Kidney epithelial cell (primary cell): ENCODE results near the gene DENND5B. TPM values are rescaled to one million over a fixed set of nuclear protein-coding genes. Genes with fewer than 3 reads are reported as not detected.
A peak's percentile ranks its signal among the peaks of the same experiment; 100 is the strongest.

ENCODE experiments used
- DNase-seq: peaks from one replicate; pipeline ENCODE4 v3.0.0-alpha.2; 2010; ENCODE audit warnings: low read depth
- H3K27me3 ChIP-seq: 2 replicates; pipeline ENCODE4 v1.6.0; 2011; ENCODE audit warnings: low read length; ENCODE audit not compliant: control insufficient read depth, insufficient read depth
- H3K36me3 ChIP-seq: 2 replicates; pipeline ENCODE4 v1.5.1; 2011; ENCODE audit warnings: low read length; ENCODE audit not compliant: control insufficient read depth, insufficient read depth
- H3K4me3 ChIP-seq: 2 replicates; pipeline ENCODE4 v1.5.1; 2011; ENCODE audit warnings: low read depth, mild to moderate bottlenecking, control low read depth, low read length
- CTCF ChIP-seq: IDR thresholded peaks from 2 replicates; pipeline ENCODE4 v1.5.1; 2011; ENCODE audit warnings: mild to moderate bottlenecking, moderate library complexity, low read length, control low read depth, inconsistent platforms; ENCODE audit not compliant: insufficient read depth, poor library complexity, severe bottlenecking
- total RNA-seq: library from RNA; depleted of rRNA; stranded (reverse); fragments of >200 nt; gene quantifications from 2 replicates; pipeline ENCODE4 v1.2.3, GENCODE V29; 2015

DENND5B gene
- total RNA-seq, 1 donor from 2014 or later: 7.6 TPM

- no peaks in the 10 kb centered on the region for H3K36me3 ChIP-seq
- H3K4me3 ChIP-seq: no peak overlapping the region
- no peak for TF ChIP-seq CTCF
- no peak for DNase-seq
- no peaks in the 10 kb centered on the region for H3K27me3 ChIP-seq
Measured at GRCh38 chr12:31494455-31494854, 96.5 kb downstream of the DENND5B start.

GRCh38 chr12:31492599-31493196 is 98.2 kb downstream of the DENND5B start:
- DNase-seq: no peak
- Histone ChIP-seq H3K36me3 (no peaks in the 10 kb centered on the region), H3K27me3 (no peaks in the 10 kb centered on the region), H3K4me3 (no peak overlapping the region)
- no peak for TF ChIP-seq CTCF

- H3K27me3 ChIP-seq: no peaks in the 10 kb centered on the region
- TF ChIP-seq CTCF: no peak
- H3K4me3 ChIP-seq: no peak overlapping the region
- DNase-seq: peak; percentile 83
- H3K36me3 ChIP-seq: no peaks in the 10 kb centered on the region
Measured at GRCh38 chr12:31491841-31492598, 98.9 kb downstream of the DENND5B start.

- Histone ChIP-seq H3K27me3 (no peaks in the 10 kb centered on the region), H3K4me3 (no peak overlapping the region), H3K36me3 (no peaks in the 10 kb centered on the region)
- TF ChIP-seq CTCF: no peak
- no peak for DNase-seq
Measured at GRCh38 chr12:31491241-31491794, 99.6 kb downstream of the DENND5B start.

- H3K27me3 ChIP-seq: no peaks in the 10 kb centered on the region
- no peak for TF ChIP-seq CTCF
- no peak for DNase-seq
- no peaks in the 10 kb centered on the region for H3K36me3 ChIP-seq
- H3K4me3 ChIP-seq: no peak overlapping the region
Measured at GRCh38 chr12:31488737-31489338, 102.1 kb downstream of the DENND5B start.
